Activated naive CD4-positive, alpha-beta T cell treated with anti-CD3 and anti-CD28 coated beads, Interleukin-2, amount 10 ng/mL, durations not matched to agents 7 days and 5 days (primary cell): ENCODE measurements around the gene UBN1.
A peak's percentile ranks its signal among the peaks of the same experiment; 100 is the strongest.

Source experiments
- CTCF ChIA-PET: fragments of 350-600 bp; sonication (Branson Sonifier 250); formaldehyde crosslinking; loops from one replicate; lab custom pipeline; 2021; ENCODE audit warnings: antibody characterized with exemption; lab: Charles Lee
- DNase-seq: peaks from one replicate; pipeline ENCODE4 v3.0.0-alpha.2; 2020
- H3K27ac Mint-ChIP-seq: one replicate; pipeline ENCODE4 v1.8.0; 2021; ENCODE audit warnings: mild to moderate bottlenecking, moderate library complexity, mixed read lengths
- H3K27me3 Mint-ChIP-seq: one replicate; pipeline ENCODE4 v1.8.0; 2021; ENCODE audit warnings: mild to moderate bottlenecking, mixed read lengths
- H3K36me3 Mint-ChIP-seq: one replicate; pipeline ENCODE4 v1.8.0; 2021; ENCODE audit warnings: mixed read lengths
- H3K4me1 Mint-ChIP-seq: one replicate; pipeline ENCODE4 v1.8.0; 2021; ENCODE audit warnings: mixed read lengths
- H3K4me3 Mint-ChIP-seq: one replicate; pipeline ENCODE4 v1.8.0; 2021; ENCODE audit warnings: mild to moderate bottlenecking, moderate library complexity, mixed read lengths
- H3K9me3 Mint-ChIP-seq: one replicate; pipeline ENCODE4 v1.8.0; 2021; ENCODE audit warnings: mixed read lengths

The UBN1 gene

DNA sequence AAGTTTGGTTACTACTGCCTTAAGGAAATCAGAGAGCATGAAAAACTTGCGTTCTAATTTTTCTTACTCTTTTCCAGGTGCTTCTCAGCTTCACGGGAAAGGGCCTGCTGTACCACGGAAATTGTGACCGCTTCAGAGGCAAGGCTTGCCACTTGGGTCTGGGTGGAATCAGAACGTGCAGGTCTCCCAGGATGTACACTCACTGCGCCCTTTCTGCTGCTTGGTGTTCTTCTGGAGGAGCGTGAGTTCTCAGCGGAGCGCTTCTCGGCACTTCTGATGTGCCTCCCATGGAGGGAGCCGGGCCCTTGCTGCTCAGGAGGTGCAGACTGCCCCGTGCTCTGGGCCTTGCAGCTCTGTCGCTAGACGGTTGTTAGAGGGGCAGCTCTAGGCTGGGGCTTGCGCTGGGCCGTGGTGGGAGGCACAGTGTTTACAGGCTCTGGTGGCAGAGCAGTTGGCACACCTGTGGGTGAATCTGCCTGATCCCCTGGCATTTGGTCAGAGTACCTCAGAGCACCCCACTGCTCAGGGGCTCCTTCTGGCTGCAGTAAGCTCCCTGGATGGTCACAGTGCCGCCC, 32.8 kb downstream of the UBN1 start:
- DNase-seq, result no peak
- no peak overlapping the region for H3K27ac Mint-ChIP-seq
- no peaks in the 10 kb centered on the region for H3K4me1 Mint-ChIP-seq
- no peaks in the 10 kb centered on the region for H3K27me3 Mint-ChIP-seq
- H3K4me3 Mint-ChIP-seq, result no peak overlapping the region
- CTCF ChIA-PET, result no interaction called here
- peaks cover 48% of the 10 kb centered on the region for H3K36me3 Mint-ChIP-seq
- H3K9me3 Mint-ChIP-seq, result no peaks in the 10 kb centered on the region

- Mint-ChIP-seq H3K27ac (peak overlapping the region; percentile 64), H3K27me3 (no peaks in the 10 kb centered on the region), H3K4me1 (no peaks in the 10 kb centered on the region), H3K9me3 (no peaks in the 10 kb centered on the region), H3K36me3 (peaks cover 47% of the 10 kb centered on the region), H3K4me3 (no peak overlapping the region)
- no peak for DNase-seq
- CTCF ChIA-PET, result interaction anchor here (1.6 kb wide), 1 partner anchor 74 kb away, joined by 3 read pairs; no protein-coding TSS in a partner anchor
Measured at GRCh38 chr16:4882000-4882632, 34.8 kb downstream of the UBN1 start.

- Mint-ChIP-seq H3K36me3 (peaks cover 42% of the 10 kb centered on the region), H3K9me3 (no peaks in the 10 kb centered on the region), H3K27ac (no peak overlapping the region), H3K4me3 (no peak overlapping the region), H3K4me1 (no peaks in the 10 kb centered on the region), H3K27me3 (no peaks in the 10 kb centered on the region)
- no peak for DNase-seq
- CTCF ChIA-PET, result no interaction called here
Measured at GRCh38 chr16:4882633-4883285, 35.5 kb downstream of the UBN1 start.

GRCh38 chr16:4883501-4883900, 36.2 kb downstream of the UBN1 start:
- no peaks in the 10 kb centered on the region for H3K27me3 Mint-ChIP-seq
- H3K36me3 Mint-ChIP-seq, result peaks cover 42% of the 10 kb centered on the region
- CTCF ChIA-PET, result no interaction called here
- DNase-seq, result no peak
- H3K9me3 Mint-ChIP-seq, result no peaks in the 10 kb centered on the region
- H3K4me3 Mint-ChIP-seq, result no peak overlapping the region
- no peak overlapping the region for H3K27ac Mint-ChIP-seq
- H3K4me1 Mint-ChIP-seq, result no peaks in the 10 kb centered on the region

DNA sequence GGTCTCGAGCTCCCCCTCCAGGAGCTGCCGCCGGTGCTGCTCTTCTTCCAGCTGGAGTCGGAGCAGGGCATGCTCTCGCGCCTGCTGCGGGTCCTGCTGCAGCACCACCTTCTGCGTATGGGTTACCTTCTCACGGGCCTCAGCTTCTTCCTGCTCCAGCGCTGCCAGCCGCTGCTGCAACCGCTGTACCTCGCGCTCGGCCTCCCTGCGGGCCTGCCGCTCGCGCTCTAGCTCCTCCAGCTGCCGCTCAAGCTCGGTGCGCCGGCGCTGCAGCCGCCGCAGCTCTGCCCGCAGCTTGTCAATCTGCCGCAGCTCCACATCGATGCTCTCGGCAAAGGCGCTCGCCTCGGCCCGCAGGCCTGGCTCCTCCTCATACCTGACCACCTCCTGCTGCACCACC, 36.9 kb downstream of the UBN1 start:
- CTCF ChIA-PET, result interaction anchor here (0.6 kb wide), 1 partner anchor 178 kb away, joined by 3 read pairs; no protein-coding TSS in a partner anchor
- H3K4me3 Mint-ChIP-seq, result no peak overlapping the region
- H3K27ac Mint-ChIP-seq, result peak overlapping the region; percentile 42
- no peak for DNase-seq
- H3K27me3 Mint-ChIP-seq, result no peaks in the 10 kb centered on the region
- H3K4me1 Mint-ChIP-seq, result no peaks in the 10 kb centered on the region
- no peaks in the 10 kb centered on the region for H3K9me3 Mint-ChIP-seq
- H3K36me3 Mint-ChIP-seq, result peaks cover 39% of the 10 kb centered on the region

- Mint-ChIP-seq H3K27me3 (no peaks in the 10 kb centered on the region), H3K9me3 (no peaks in the 10 kb centered on the region), H3K36me3 (peaks cover 37% of the 10 kb centered on the region), H3K27ac (no peak overlapping the region), H3K4me3 (no peak overlapping the region), H3K4me1 (no peaks in the 10 kb centered on the region)
- CTCF ChIA-PET, result no interaction called here
- DNase-seq, result no peak
Measured at GRCh38 chr16:4884972-4885874, 37.9 kb downstream of the UBN1 start.

DNA sequence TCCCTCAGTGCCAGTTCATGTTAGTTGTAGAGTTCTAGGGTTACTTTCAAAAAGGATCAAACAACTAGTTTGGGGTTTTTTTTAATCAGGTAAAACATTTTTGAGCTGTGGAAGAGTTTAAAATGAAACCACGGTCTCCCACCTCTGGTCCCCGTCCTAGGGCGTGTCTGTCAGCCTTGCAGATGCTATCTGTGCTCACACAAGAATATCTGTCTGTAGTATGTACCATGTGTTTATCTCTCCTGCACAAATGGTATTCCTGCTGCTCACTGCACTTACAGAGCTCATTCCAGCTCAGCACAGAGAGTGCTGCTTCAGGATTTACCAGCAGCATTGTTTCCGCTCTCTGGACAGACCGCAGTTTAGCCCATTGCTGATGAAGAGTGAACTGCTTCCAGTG, 38.9 kb downstream of the UBN1 start:
- Mint-ChIP-seq H3K27me3 (no peaks in the 10 kb centered on the region), H3K4me3 (no peak overlapping the region), H3K9me3 (no peaks in the 10 kb centered on the region), H3K4me1 (no peaks in the 10 kb centered on the region), H3K36me3 (peaks cover 34% of the 10 kb centered on the region), H3K27ac (no peak overlapping the region)
- no peak for DNase-seq
- CTCF ChIA-PET, result no interaction called here

- no peaks in the 10 kb centered on the region for H3K9me3 Mint-ChIP-seq
- H3K27ac Mint-ChIP-seq, result no peak overlapping the region
- DNase-seq, result no peak
- CTCF ChIA-PET, result no interaction called here
- H3K4me3 Mint-ChIP-seq, result no peak overlapping the region
- no peaks in the 10 kb centered on the region for H3K27me3 Mint-ChIP-seq
- H3K36me3 Mint-ChIP-seq, result peaks cover 19% of the 10 kb centered on the region
- no peaks in the 10 kb centered on the region for H3K4me1 Mint-ChIP-seq
Measured at GRCh38 chr16:4888428-4889135, 41.3 kb downstream of the UBN1 start.

- Mint-ChIP-seq H3K27me3 (no peaks in the 10 kb centered on the region), H3K4me1 (no peaks in the 10 kb centered on the region), H3K4me3 (no peak overlapping the region), H3K27ac (no peak overlapping the region), H3K36me3 (peaks cover 10% of the 10 kb centered on the region), H3K9me3 (no peaks in the 10 kb centered on the region)
- DNase-seq, result no peak
- CTCF ChIA-PET, result no interaction called here
Measured at GRCh38 chr16:4890026-4890425, 42.7 kb downstream of the UBN1 start.

DNA sequence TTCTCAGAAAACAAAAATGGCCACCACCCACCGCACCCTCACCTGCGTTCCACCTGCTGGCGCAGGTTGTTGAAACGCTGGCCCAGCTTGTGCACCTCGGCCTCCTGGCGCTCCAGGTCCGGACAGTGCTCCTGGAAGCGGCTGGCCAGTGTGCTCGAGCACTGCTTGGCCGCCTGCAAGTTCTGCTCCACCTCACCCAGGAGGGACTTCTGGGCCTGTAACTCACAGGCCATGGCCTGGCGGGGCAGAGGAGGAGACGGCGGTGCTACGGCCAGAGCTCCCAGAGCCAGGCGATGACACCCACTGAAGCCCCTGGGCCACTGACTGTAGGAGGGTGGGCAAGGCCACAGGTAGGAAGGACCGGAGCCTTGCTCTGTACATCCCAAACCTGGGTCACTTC, 43.4 kb downstream of the UBN1 start:
- H3K4me1 Mint-ChIP-seq, result no peaks in the 10 kb centered on the region
- no peaks in the 10 kb centered on the region for H3K9me3 Mint-ChIP-seq
- H3K36me3 Mint-ChIP-seq, result peaks cover 7% of the 10 kb centered on the region
- CTCF ChIA-PET, result no interaction called here
- no peaks in the 10 kb centered on the region for H3K27me3 Mint-ChIP-seq
- H3K27ac Mint-ChIP-seq, result no peak overlapping the region
- no peak overlapping the region for H3K4me3 Mint-ChIP-seq
- DNase-seq, result no peak

DNA sequence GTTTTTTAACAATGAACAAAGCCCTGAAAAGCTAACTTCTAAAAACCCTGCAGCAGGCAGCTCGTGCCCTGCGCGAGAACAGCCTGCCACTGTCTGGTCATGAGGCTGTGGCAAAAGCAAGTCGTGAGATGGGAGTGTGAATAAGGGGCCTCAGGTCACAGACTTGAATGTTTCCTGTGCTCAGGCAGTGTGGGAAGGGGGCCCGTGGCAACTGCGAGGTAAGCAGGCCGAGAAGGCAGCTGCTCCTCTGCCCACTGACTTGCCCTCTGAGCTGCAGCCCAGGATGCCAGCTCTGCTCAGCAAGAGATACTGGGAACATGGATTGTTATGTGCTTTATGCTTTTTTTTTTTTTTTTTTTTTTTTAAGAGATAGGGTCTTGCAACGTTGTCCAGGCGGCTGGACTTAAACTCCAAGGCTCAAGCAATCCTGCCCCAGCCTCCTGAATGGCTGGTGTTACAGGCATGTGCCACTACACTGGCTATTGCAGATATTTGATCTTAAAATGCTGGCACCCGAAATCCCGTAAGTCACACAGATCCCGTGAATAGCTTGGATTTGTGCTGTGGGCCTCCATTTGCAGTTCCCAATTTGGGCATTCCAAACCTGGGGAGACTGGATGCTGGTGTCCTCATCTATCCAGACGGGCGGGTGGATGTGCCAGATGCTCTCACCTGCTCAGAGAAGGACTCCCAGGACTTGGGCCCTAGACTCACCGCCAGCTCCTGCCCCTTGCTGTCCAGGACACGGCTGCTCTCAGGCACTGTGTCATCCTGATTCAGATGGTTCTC, 44.0 kb downstream of the UBN1 start:
- CTCF ChIA-PET, result no interaction called here
- DNase-seq, result no peak
- no peak overlapping the region for H3K27ac Mint-ChIP-seq
- no peaks in the 10 kb centered on the region for H3K9me3 Mint-ChIP-seq
- no peaks in the 10 kb centered on the region for H3K4me1 Mint-ChIP-seq
- H3K4me3 Mint-ChIP-seq, result no peak overlapping the region
- H3K36me3 Mint-ChIP-seq, result peaks cover under 1% of the 10 kb centered on the region
- H3K27me3 Mint-ChIP-seq, result no peaks in the 10 kb centered on the region

DNA sequence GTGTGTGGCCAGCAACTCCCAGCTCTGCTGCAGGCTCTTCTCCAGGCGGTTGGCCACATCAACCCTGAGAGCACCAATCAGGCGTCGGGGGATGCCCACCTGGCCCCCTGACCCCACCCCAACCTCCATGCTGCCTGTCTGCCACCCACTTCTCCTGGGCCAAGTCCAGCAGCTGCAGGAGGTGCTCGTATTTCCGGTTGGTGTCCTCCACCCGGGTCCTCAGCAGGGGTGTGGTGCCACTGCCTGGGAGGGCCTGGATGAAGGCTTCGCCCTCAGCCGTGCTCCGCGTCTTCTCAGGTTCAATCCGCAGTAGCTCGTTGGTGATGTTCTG, 44.6 kb downstream of the UBN1 start:
- no peak overlapping the region for H3K27ac Mint-ChIP-seq
- H3K9me3 Mint-ChIP-seq, result no peaks in the 10 kb centered on the region
- no peaks in the 10 kb centered on the region for H3K36me3 Mint-ChIP-seq
- no peak overlapping the region for H3K4me3 Mint-ChIP-seq
- CTCF ChIA-PET, result no interaction called here
- no peaks in the 10 kb centered on the region for H3K4me1 Mint-ChIP-seq
- H3K27me3 Mint-ChIP-seq, result no peaks in the 10 kb centered on the region
- DNase-seq, result no peak

DNA sequence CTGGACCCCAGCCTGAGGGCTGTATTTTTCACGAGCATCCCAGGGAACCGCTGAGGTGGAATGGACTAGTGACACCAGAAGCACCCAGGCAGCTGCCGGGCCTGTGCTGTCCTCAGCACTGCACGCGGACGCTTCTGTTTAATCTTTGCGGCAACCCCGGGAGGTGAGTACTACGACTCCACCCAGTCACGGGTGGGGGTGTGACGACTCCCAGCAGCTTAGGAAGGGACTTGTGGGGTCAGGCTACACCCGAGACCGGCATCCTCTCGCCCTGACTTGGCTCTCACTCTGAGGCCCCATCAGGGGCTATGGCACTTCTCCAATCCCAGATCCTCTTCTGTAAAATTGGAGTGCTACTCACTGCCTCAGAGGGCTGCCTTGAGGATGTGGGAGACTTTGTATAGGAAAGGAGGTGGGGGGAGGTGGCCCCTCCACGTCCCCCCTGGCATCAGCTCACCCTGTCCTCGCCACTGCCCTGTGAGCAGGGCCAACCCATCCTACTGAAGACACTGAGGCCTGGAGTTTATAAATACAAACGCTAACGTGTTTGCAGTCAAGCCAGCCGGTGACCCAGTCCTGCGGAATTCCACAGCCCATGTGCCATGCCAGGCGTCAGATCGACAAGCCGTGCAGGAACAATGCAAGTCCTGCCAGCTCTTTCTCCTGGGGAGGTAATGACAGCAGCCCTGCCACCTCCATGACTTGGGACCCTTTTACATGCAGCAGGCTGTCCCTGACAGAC, 45.3 kb downstream of the UBN1 start:
- no peak overlapping the region for H3K4me3 Mint-ChIP-seq
- no peak for DNase-seq
- CTCF ChIA-PET, result no interaction called here
- no peaks in the 10 kb centered on the region for H3K36me3 Mint-ChIP-seq
- no peaks in the 10 kb centered on the region for H3K9me3 Mint-ChIP-seq
- no peaks in the 10 kb centered on the region for H3K27me3 Mint-ChIP-seq
- H3K4me1 Mint-ChIP-seq, result no peaks in the 10 kb centered on the region
- H3K27ac Mint-ChIP-seq, result peak overlapping the region; percentile 14
